A673 (cell line): ENCODE results near the gene CDR2.

Experiments used
- CTCF ChIP-seq: fragments of 300-800, 200-600 bp; sonication (generic); conservative IDR thresholded peaks from 2 replicates; pipeline ENCODE4 v1.5.1; 2017; ENCODE audit warnings: low read depth, mild to moderate bottlenecking, antibody characterized with exemption, low read length, moderate library complexity, mixed read lengths
- EZH2 ChIP-seq: fragments of 200-600 bp; sonication (generic); IDR thresholded peaks from 2 replicates; pipeline ENCODE4 v1.6.1; 2017; ENCODE audit warnings: borderline replicate concordance, low read depth, mild to moderate bottlenecking, mixed read lengths, antibody characterized with exemption, low read length; ENCODE audit not compliant: poor library complexity, severe bottlenecking

- TF ChIP-seq EZH2 (no peak), CTCF (no peak)
These were observed 14.7 kb downstream of the CDR2 start for GRCh38 chr16:22359679-22360078.
